Brain microvascular endothelial cell (primary cell): Measurements from ENCODE around the gene DGKQ.
"Not testable (repeated sequence)": the region's sequence is repeated elsewhere in the genome, so short reads cannot be mapped to it uniquely, and the experiment has no call there.

Experiments used
- DNase-seq: peaks from one replicate; pipeline ENCODE4 v3.0.0-alpha.2; 2020
- H3K27ac ChIP-seq: fragments of 250-450 bp; sonication (Bioruptor Pico); 2 replicates; pipeline ENCODE4 v1.5.1; 2020; ENCODE audit warnings: mild to moderate bottlenecking, moderate library complexity
- H3K27me3 ChIP-seq: fragments of 250-450 bp; sonication (Bioruptor Pico); replicated peaks from 2 replicates; pipeline ENCODE4 v1.5.1; 2020; ENCODE audit warnings: mild to moderate bottlenecking
- H3K36me3 ChIP-seq: fragments of 250-450 bp; sonication (Bioruptor Pico); replicated peaks from 2 replicates; pipeline ENCODE4 v1.5.1; 2020; ENCODE audit warnings: mild to moderate bottlenecking
- H3K4me3 ChIP-seq: 2 replicates; pipeline ENCODE4 v1.5.1; 2011; ENCODE audit warnings: low read depth, mild to moderate bottlenecking, control low read depth, low read length, moderate library complexity
- in situ Hi-C: cut with HindIII; loops from 2 replicates; pipeline ENCODE4 v1.10.0; 2017; ENCODE audit warnings: low sequenced_read_pairs, low pct_ligation_motif_present
- TF ChIP-seq, protein P1 (sequence below): IDR thresholded peaks from 2 replicates; pipeline ENCODE4 v1.5.1; 2011; ENCODE audit warnings: low read depth, mild to moderate bottlenecking, moderate library complexity, low read length, control low read depth, inconsistent platforms; ENCODE audit errors: missing control alignments

The DGKQ gene

DNA sequence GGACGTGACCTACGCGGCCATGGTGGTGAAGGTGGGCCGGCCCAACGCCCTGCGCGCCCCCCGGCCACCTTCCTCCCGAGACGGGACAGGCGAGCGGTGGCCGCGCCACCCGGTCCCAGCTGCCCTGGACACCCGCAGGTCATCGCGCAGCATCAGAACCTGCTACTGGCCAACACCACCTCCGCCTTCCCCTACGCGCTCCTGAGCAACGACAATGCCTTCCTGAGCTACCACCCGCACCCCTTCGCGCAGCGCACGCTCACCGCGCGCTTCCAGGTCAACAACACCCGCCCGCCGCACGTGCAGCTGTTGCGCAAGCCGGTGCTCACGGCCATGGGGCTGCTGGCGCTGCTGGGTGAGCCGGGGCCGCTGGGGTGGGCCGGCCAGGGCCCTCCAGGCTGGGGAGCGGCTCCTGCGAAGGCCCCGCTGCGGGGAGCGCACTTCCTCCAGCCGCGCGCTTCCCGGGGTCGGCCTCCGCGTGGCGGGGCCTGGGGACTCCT, 28.8 kb upstream of the DGKQ start:
- Histone ChIP-seq H3K27ac (no peak overlapping the region), H3K36me3 (no peaks in the 10 kb centered on the region), H3K4me3 (no peak overlapping the region), H3K27me3 (peaks cover 56% of the 10 kb centered on the region)
- in situ Hi-C loops: no loop called here
- TF ChIP-seq, protein P1, sequence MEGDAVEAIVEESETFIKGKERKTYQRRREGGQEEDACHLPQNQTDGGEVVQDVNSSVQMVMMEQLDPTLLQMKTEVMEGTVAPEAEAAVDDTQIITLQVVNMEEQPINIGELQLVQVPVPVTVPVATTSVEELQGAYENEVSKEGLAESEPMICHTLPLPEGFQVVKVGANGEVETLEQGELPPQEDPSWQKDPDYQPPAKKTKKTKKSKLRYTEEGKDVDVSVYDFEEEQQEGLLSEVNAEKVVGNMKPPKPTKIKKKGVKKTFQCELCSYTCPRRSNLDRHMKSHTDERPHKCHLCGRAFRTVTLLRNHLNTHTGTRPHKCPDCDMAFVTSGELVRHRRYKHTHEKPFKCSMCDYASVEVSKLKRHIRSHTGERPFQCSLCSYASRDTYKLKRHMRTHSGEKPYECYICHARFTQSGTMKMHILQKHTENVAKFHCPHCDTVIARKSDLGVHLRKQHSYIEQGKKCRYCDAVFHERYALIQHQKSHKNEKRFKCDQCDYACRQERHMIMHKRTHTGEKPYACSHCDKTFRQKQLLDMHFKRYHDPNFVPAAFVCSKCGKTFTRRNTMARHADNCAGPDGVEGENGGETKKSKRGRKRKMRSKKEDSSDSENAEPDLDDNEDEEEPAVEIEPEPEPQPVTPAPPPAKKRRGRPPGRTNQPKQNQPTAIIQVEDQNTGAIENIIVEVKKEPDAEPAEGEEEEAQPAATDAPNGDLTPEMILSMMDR: no peak
- DNase-seq: no peak

DNA sequence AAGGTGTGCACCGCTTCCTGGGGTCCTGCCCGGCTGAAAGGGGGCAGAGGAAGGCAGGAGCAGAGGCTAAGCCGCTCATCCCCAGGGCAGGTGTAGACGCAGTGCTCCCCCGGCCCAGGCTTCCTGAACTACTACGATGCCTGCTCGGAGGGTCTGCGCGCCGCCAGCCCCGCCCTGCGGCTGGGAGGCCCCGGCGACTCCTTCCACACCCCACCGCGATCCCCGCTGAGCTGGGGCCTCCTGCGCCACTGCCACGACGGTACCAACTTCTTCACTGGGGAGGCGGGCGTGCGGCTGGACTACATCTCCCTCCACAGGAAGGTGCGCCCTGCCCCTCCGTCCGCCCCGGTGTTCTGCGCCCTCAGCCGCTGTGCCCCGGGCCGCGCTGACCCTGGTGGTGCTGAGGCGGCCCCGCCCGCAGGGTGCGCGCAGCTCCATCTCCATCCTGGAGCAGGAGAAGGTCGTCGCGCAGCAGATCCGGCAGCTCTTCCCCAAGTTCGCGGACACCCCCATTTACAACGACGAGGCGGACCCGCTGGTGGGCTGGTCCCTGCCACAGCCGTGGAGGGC, 28.3 kb upstream of the DGKQ start:
- TF ChIP-seq, protein P1: no peak
- in situ Hi-C loops: no loop called here
- Histone ChIP-seq H3K27ac (no peak overlapping the region), H3K4me3 (no peak overlapping the region), H3K36me3 (no peaks in the 10 kb centered on the region), H3K27me3 (peaks cover 61% of the 10 kb centered on the region)
- DNase-seq: no peak

DNA sequence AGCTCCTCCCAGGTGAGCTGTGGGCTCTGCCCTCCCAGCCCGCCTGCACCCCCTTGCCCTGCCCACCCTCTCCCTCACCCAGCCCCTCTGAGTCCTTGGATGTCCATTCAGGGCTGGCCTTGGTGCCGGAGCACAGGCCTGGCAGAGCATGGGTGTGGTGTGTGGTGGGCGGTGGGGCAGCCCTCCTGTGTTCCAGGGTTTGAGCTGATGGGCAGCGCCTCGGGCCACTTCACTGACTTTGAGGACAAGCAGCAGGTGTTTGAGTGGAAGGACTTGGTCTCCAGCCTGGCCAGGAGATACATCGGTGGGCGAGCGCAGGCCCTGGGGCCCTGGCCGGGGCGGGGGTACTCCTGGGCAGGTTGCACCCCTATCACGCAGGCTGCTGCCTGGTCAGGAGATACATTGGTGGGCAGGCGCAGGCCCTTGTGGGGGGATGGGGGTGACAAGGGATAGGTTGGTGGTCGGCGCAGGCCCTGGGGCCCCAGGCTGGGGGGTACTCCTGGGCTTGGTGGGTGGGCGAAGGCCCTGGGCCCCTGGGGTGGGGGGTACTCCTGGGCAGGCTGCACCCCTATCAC, 27.4 kb upstream of the DGKQ start:
- in situ Hi-C loops: no loop called here
- Histone ChIP-seq H3K27ac (no peak overlapping the region), H3K27me3 (peaks cover 69% of the 10 kb centered on the region), H3K4me3 (no peak overlapping the region), H3K36me3 (no peaks in the 10 kb centered on the region)
- no peak for DNase-seq
- TF ChIP-seq, protein P1: no peak

DNA sequence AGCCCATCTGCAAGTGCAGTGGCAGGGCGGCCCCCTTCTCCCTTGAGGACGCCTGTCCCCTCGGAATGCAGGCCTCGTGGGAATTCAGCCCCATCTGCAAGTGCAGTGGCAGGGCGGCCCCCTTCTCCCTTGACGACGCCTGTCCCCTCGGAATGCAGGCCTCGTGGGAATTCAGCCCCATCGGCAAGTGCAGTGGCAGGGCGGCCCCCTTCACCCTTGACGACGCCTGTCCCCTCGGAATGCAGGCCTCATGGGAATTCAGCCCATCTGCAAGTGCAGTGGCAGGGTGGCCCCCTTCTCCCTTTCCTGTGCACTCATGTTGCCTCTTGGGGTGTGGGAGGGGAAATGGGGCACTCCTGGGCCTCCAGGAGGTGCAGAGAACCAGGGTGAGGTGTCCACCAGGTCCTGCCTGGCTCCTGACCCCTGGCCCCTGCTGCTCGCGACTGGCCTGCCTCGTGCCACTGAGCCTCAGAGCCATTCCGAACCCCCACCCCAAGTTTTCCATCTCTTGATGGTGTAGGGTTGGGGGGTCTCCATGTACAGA, 26.6 kb upstream of the DGKQ start:
- no peak overlapping the region for H3K27ac ChIP-seq
- H3K36me3 ChIP-seq: no peaks in the 10 kb centered on the region
- peaks cover 71% of the 10 kb centered on the region for H3K27me3 ChIP-seq
- in situ Hi-C loops: no loop called here
- no peak overlapping the region for H3K4me3 ChIP-seq
- TF ChIP-seq, protein P1: no peak
- DNase-seq: no peak

DNA sequence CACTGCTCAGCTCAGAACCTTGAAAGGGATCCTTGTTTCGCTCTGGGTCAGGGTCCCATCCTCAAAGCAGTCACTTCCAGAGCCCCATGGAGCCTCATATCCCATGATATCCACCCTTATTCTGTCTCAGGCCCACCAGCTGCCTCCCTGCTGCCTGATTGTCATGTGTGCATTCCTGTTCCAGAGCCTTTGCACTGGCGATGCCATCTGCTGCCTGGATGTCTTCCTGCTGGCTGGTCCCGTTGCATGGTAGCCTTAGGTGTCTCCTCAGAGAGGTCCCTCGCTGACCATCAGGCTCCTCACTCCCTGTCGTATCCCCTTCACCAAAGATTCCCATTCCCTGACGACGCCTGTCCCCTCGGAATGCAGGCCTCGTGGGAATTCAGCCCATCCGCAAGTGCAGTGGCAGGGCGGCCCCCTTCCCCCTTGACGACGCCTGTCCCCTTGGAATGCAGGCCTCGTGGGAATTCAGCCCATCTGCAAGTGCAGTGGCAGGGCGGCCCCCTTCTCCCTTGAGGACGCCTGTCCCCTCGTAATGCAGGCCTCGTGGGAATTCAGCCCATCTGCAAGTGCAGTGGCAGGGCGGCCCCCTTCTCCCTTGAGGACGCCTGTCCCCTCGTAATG, 26.0 kb upstream of the DGKQ start:
- H3K36me3 ChIP-seq, H3K4me3 ChIP-seq, in situ Hi-C loops, DNase-seq, H3K27ac ChIP-seq: not testable (repeated sequence)
- peaks cover 65% of the 10 kb centered on the region for H3K27me3 ChIP-seq

DNA sequence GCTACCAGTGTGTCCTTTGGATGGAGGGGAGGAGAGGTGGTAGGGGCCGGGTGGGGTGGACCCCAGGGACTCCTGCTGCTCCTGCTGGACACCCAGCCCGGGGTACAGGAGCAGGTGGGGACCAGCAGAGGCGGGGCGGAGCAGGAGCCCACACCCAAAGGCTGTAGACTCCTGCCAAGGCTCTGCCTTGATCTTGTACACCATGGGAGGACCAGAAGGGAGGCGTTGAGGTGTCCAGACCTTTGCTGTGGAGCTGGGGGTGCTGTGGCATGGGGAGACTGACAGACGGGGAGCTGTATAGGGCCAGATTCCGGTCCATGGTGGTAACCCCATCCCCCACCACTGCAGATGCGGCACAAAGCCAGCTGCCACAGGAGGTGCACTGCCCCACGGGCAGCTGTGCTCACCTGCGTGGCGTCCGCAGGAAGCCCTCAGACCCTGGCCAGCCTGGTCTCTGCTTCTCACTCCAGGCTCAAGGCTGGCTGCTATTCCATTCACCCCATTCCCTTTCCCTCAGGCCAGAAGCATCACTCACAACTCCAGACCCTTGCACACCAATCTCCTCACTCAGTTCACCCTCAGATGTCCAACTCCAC, 24.8 kb upstream of the DGKQ start:
- Histone ChIP-seq H3K27me3 (peaks cover 54% of the 10 kb centered on the region), H3K27ac (no peak overlapping the region)
- no peak for DNase-seq

More for the DNA sequence above, 24.8 kb upstream of the DGKQ start:
- in situ Hi-C loops: no loop called here
- TF ChIP-seq, protein P1: no peak
- no peak overlapping the region for H3K4me3 ChIP-seq
- no peaks in the 10 kb centered on the region for H3K36me3 ChIP-seq
